HG03139 (cell line): ENCODE results near the gene TMEM242.

Source experiments
- ATAC-seq: cut with Tn5 transposase; IDR thresholded peaks from one replicate; pipeline ENCODE4 v1.9.1; 2021; ENCODE audit not compliant: unreplicated experiment

TMEM242 gene

GRCh38 chr6:157255079-157255478 is 68.2 kb downstream of the TMEM242 start:
- ATAC-seq, result no peak

DNA sequence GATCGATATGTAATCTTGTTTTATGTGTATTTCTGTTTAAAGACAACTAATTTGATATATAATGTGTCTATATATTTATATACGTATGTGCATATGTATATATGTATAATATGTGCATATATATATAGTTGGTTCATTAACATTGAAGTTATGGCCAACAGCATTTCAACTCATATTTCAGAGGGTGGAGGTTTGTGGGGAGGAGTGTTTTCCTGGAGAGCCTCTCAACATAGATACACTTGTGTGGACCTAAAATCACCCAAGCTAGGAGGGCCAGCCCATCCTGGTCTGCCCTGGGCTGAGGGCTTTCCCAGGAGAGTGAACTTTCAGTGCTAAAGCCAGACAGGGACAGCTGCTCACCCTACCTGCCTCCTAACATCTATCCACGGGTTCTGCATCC is 68.8 kb downstream of the TMEM242 start:
- ATAC-seq, result no peak

GRCh38 chr6:157253699-157254098 is 69.6 kb downstream of the TMEM242 start:
- ATAC-seq, result no peak

DNA sequence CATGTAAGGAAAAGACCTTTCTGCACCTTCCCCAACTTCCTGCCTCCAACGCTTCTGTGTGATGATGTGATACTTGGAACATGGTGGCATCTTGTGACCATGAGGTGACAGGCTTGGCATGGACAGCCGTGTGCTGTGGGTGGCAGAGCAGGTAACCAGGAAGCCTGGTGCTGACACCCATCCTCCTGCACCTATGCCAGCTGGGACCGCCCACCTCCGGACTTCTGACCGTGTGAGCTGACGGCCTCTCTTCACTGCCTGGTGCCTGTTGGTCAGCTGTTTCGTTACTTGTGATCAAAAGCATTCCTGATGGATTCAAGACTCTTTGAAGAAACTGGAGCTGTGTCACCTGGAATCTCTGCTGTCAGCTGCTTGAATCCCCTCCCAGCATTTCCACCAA is 70.3 kb downstream of the TMEM242 start:
- ATAC-seq, result no peak

DNA sequence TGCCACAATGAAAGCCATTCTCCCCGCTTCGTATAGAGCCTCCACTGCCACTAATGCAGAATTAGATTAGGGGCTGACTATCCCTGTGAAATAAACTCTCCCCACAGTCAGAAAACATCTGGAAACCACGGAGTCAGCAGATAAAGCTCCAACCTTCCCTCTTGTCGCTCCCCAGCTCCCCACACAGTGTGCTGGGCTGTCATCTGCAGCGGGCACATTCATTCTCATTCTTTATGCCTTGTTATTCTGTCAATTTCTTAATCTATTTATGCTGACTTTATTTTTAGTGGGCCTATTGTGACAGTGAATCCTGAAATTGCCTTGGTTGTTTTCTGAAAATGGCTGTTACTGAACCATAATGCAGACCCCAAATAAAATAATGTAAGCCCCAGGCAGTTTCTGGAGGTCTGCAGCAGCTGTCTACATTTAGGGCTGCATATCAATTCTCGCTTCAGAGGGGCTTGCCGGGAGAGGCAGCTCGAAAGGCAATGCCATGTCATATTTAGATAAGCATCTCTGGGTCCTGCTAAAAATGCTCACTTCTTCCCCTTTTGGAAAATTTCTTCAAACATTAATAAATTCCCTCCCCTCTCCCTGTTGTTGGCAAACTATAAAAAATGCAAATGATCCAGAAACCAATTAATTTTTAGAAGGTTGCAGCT is 71.6 kb downstream of the TMEM242 start:
- ATAC-seq, result no peak

- no peak for ATAC-seq
These were observed 73.5 kb downstream of the TMEM242 start for GRCh38 chr6:157249826-157250225.

- no peak for ATAC-seq
These were observed 75.1 kb downstream of the TMEM242 start for GRCh38 chr6:157248264-157248663.

- no peak for ATAC-seq
These were observed 76.4 kb downstream of the TMEM242 start for GRCh38 chr6:157246771-157247484.

GRCh38 chr6:157246048-157246630 is 77.2 kb downstream of the TMEM242 start:
- ATAC-seq, result no peak

- no peak for ATAC-seq
These were observed 77.9 kb downstream of the TMEM242 start for GRCh38 chr6:157245436-157245835.

DNA sequence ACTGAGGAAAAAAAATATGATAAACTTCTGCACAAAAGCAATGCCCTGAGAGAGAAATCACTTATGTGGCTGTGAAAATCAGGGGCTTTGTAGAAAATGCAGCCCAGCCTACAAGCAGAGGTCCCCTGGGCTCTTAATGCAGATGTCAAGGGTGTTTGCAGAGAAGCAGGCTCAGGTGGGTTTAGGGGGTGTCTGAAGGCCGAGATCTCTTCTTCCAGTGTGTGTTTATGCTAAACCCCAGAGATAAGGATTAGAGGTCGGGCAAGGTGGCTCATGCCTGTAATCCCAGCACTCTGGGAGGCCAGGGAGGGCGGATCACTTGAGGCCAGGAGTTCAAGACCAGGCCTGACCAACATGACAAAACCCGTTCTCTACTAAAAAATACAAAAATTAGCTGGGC is 78.5 kb downstream of the TMEM242 start:
- no peak for ATAC-seq

GRCh38 chr6:157244175-157244574 is 79.1 kb downstream of the TMEM242 start:
- ATAC-seq, result no peak

DNA sequence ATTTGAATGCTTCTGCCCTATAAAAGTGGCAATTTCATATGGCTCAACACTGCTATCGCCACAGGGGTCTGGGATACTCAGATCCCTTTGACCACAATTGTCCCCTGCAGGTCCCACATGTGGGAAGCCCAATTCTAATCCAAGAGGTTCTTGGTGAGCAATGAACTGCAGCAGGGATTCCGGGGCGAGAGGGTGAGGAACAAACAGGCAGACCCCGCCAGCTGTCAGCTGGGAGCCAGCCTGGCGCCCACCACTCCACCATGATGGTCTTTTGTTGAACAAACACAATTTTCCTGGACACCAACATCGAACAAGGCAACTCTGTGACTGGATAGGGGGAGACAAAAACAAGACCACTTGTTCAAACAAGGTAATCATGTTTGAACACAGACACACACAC is 80.5 kb downstream of the TMEM242 start:
- no peak for ATAC-seq

GRCh38 chr6:157240960-157241311 is 82.4 kb downstream of the TMEM242 start:
- ATAC-seq, result no peak

GRCh38 chr6:157240059-157240959 is 83.0 kb downstream of the TMEM242 start:
- ATAC-seq, result no peak

DNA sequence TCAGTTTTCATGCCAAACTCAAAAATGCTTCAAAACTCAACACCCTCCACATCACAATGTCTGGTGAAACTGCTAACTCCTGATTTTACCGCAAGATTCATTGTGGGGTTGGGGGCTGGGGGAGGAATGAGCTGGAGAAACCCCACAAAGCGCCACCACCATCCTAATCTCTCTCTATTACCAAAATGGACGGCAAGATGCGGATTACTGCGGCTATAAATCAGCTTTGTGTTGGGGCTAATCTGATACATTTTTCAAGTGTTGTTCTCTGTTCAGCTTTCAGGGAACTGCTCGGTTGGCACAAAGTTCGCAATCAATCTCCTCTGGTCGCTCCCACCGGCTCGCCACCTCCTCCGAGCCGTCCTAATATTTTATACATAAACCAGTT is 83.7 kb downstream of the TMEM242 start:
- no peak for ATAC-seq
